Hypothalamus (tissue), 51 donors: ENCODE data around the gene AMT.

ENCODE experiments used
- DNase-seq, 51 donors: peaks; one replicate each; lab custom pipeline; 2025; lab: John Stamatoyannopoulos, UW

Gene AMT

GRCh38 chr3:49422379-49423248 is at the start of gene AMT:
AMT (minus strand) TSS chr3:49422473; CDS start chr3:49422450, 23 bp downstream.
- peak in 32 of 51 donors; percentile 5 to 54 (median 22) for DNase-seq

GRCh38 chr3:49470714-49471420 is 48.6 kb upstream of the AMT start:
- DNase-seq = peak in 2 of 51 donors; percentile 45 to 54

- peak; percentile 62 to 99 (median 93) for DNase-seq
These were observed 47.9 kb upstream of the AMT start, which contains the start of gene DAG1 for GRCh38 chr3:49469936-49470713. DAG1 (plus strand) TSS chr3:49470267; CDS start chr3:49510535, 40,268 bp downstream.

GRCh38 chr3:49469037-49469935 is 47.0 kb upstream of the AMT start:
- DNase-seq = peak in 30 of 51 donors; percentile 10 to 67 (median 44)

GRCh38 chr3:49466085-49466484 is 43.8 kb upstream of the AMT start:
- no peak for DNase-seq

GRCh38 chr3:49465270-49466034 is 43.2 kb upstream of the AMT start:
- peak in 15 of 51 donors; percentile 6 to 39 (median 14) for DNase-seq

- DNase-seq = no peak
These were observed 39.9 kb upstream of the AMT start for GRCh38 chr3:49462222-49462621.

GRCh38 chr3:49461443-49462171 is 39.3 kb upstream of the AMT start:
- no peak for DNase-seq

- no peak for DNase-seq
These were observed 38.7 kb upstream of the AMT start for GRCh38 chr3:49460956-49461355.

- no peak for DNase-seq
These were observed 38.1 kb upstream of the AMT start for GRCh38 chr3:49460188-49460890.

GRCh38 chr3:49456466-49456865 is 34.2 kb upstream of the AMT start:
- DNase-seq = no peak

GRCh38 chr3:49454898-49455681 is 32.8 kb upstream of the AMT start:
- DNase-seq = no peak

- DNase-seq = no peak
These were observed 32.2 kb upstream of the AMT start for GRCh38 chr3:49454458-49454857.

GRCh38 chr3:49453621-49454020 is 31.3 kb upstream of the AMT start:
- DNase-seq = no peak

GRCh38 chr3:49445391-49445790 is 23.1 kb upstream of the AMT start:
- DNase-seq = no peak

- DNase-seq = no peak
These were observed 12.5 kb upstream of the AMT start for GRCh38 chr3:49434731-49435130.

GRCh38 chr3:49428752-49429080 is 6.4 kb upstream of the AMT start:
- peak in 1 of 51 donors; percentile 32 for DNase-seq
